ENCODE measurements around the gene ADGRA1.
"Not testable (repeated sequence)": the region's sequence is repeated elsewhere in the genome, so short reads cannot be mapped to it uniquely, and the experiment has no call there.

ADGRA1 gene

DNA sequence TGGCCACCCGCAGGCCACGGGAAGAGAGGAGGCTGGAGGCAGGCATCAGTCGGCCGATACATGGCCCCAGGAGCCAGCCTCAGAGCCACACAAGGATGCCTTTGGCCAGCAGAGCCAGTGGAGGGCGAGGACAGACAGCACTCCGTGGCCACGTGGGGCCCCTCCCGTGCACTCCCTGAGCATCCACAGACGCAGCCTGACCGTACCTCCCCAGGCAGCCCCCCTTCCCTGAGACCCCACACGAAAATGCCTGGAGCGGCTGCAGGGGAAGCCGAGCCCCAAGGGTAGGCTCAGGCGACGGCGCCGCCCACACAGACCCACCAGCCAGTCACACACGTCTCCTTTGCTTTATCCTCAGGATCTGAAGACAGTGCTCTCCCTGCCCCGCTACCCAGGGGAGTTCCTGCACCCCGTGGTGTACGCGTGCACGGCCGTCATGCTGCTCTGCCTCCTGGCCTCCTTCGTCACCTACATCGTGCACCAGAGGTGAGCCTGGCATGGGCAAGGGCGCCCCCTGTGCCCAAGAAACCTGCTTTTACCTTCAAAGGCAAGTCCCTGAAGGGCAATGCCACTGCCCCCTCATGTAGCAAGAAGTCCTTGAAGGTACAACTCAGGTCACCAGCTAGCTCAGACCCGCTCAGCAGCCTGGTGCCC is 9.0 kb downstream of the ADGRA1 start:
- no peak for DNase-seq (ENCODE audit: low spot score)

DNA sequence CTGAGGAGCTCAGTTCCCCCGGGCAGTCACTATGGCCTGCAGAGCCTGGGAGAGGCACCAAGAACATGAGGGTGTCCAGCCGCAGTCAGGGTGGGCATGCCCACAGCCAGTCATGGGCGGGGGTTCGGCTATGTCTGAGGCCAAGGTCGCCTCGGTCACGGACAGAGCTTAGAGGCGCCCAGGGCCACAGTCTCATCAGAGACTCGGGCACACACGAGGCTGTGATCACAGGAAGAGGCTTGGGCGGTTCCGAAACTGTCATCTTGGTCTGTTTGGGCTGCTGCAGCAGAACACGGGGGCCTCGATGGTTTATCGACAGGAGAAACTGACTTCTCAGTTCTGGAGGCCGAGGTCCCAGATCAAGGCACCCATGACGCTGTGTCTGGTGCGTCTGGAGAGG is 9.7 kb downstream of the ADGRA1 start:
- DNase-seq (ENCODE audit: low spot score) = no peak

DNA sequence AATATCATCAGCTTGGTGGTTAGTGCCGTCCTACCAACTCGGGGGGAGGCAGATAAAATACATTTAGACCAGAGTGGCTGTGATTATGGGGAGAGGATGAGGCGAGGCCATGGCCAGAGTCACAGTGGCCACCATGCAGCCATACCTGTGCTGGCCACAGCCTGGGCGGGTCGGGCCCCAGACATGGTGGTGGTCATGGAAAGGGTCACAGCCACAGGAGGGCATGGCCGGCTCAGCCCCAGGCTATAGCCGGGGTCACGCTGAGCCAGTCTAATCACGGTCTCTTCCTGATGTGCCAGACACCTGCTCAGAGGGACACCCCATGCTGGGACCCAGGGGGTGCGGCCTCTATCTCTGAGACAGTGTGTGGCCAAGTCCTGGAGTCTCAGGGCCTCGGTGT is 10.2 kb downstream of the ADGRA1 start:
- no peak for DNase-seq (ENCODE audit: low spot score)

DNA sequence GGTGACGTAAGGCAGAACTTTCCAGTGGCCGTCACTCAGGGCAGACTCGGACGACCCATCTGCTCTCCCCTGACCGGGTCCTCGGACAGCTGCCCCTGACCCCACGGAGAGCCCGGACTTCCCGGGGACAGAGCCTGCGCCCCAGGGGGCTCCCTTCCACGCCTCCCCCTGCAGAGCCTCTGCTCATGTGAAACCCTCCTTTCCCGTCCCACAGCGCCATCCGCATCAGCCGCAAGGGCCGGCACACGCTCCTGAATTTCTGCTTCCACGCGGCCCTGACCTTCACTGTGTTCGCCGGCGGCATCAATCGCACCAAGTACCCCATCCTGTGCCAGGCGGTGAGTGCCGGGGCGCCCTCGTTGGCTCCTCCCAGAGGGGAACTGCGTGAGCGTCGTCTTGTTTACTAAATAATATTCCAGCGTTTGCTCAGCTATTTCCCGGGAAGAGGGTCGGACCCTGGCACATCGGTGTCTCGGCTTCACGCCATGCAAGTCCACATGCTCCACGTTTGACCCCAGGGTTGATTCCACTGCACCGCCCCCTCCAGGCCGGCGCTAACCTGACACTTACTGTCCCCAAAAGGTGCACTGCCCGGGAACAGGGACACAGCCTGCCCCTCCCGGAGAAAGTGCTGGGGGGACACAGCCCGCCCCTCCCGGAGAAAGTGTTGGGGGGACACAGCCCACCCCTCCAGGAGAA is 10.9 kb downstream of the ADGRA1 start:
- no peak for DNase-seq (ENCODE audit: low spot score)

DNA sequence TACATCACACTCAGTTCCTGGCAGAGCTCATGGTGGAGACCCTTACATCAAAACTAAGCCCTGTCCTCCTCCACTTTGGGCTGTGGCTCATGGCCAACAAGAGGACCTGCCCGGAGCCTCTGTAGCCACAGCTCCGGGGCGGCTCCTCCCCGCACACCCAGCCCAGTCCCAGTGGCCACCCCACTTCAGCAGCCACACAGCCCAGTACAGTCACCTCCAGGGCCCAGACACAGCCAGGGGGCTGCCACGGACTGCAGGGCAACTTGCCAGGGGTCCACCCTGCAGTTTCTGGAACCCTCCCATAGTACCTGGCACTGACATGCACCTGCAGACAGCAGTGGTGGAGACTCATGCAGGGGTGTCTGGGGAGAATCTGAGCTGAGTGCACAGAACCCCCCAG is 11.8 kb downstream of the ADGRA1 start:
- DNase-seq (ENCODE audit: low spot score) = no peak

DNA sequence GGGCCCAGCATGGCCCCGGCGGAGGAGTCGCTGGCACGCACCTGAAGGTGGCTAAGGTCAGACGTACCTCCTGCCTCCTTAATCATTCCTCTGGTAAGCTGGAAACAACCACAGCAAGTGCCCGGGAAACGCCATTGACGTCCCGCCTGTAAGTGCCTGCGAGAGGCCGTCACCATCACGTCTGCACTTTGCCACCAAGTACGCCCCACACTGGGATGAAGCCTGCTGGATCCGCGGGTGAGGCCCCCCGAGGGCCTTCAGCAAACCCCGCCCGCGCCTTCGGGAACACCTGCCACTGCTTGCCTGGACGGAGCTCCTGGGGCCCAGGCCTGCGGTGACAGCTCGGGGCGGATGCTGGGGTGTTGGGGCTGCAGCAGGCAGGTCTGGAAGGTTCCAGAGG is 12.5 kb downstream of the ADGRA1 start:
- no peak for DNase-seq (ENCODE audit: low spot score)

DNA sequence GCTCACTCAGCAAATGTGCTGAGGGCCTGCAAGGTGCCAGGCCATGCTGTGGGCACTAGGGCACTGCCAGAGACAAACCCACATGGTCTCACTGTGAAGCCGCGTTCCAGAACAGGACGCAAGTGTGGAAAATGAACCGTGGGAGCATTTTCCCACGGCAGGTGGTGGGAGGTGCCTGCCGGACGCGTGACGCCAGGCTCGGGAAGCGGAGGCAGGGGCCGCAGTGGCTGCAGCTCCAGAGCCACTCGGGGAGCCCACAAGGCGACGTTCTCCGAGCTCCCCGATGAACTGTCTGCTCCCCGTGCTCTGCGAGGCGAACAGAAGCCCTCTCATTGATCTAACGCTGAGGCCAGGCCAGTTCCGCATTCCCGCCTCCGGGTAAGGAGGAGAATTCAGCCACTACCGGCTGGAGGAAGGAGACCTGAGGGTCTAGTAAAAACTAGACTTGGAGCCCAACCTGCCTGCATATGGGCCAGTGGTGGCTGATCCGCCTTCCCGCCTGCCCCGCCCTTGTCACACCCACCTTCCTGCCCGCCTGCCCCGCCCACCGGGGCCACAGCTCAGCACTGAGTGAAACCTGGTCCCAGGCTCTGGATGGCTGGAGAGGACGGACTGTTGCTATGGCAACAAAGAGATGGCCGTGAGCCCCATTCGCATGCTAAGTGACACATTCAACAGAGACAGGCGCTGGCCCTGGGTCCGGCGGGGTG is 13.1 kb downstream of the ADGRA1 start:
- DNase-seq (ENCODE audit: low spot score) = no peak

DNA sequence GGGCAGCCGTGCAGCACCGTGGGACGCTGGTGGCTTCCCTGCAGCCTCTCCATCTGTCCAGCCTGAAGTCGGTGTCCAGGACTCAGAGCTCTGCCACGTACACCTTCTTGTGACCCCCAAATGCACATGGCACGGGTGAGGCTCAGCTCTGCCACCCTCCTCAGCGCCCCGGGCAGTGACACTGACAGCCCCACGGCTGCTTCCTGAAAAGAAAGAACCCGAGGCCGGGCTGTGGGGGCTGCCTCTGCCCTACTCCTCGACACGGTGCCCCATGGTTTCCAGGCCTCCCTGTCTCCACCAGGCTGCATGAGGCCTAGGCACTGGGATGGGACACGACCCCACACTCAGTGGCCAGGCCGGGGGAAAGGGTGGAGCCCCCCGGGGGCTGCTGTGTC is 13.7 kb downstream of the ADGRA1 start:
- no peak for DNase-seq (ENCODE audit: low spot score)

DNA sequence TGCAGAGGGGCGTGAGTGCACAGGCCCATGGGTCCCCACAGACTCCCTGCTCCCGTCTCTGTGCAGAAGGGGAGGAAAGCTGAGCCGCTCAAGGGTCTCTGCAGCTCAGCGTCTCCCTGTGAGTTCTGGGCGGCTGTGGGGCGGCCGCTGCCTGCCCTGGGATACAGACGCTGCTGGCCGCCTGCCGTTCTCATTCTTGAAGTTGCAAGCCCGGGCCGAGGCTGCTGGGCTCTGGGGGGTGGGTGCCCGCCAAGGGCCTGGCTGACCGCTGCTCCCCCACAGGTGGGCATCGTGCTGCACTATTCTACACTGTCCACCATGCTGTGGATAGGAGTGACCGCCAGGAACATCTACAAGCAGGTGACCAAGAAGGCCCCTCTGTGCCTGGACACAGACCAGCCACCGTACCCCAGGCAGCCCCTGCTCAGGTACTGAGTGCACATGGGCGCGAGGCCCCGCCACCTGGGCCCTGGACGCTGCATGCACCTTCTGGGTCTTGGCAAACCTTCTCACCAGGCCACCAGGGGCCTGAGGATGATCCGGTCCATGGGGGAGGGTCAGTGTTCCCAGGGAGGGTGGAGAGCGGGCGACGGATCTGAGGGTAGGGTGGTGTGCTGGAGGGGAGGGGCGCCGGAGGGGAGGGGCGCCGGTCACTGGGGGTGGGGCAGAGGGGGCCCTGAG is 14.8 kb downstream of the ADGRA1 start:
- DNase-seq (ENCODE audit: low spot score) = no peak

DNA sequence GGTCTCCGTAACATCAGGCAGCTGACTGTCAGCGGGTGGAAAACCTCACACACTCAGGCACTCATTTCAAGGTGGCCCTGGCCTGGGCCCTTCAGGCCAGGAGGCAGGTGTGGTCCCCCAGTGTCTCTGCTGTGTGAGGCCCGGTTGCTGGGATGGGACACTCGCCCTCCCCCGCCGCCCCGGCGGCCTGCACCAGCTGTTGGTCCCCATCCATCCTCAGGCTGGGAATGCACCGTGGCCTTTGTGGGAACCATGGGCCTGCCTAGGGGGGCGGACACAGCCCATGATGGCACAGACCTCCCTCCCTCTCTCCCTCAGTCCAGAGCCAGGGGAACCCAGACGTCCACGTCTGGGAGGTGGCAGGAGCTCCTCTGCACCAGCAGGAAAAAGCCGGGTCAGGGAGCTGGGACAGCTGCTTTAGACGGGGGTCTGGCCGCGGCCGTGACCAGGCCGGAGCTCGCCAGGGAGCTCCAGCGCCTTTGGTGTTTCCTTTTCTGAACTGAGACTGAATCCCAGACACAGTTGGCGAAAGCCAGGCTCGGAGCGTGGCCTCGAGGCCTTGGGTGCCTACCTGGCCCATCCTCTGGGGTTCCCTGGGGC is 15.7 kb downstream of the ADGRA1 start:
- no peak for DNase-seq (ENCODE audit: low spot score)

DNA sequence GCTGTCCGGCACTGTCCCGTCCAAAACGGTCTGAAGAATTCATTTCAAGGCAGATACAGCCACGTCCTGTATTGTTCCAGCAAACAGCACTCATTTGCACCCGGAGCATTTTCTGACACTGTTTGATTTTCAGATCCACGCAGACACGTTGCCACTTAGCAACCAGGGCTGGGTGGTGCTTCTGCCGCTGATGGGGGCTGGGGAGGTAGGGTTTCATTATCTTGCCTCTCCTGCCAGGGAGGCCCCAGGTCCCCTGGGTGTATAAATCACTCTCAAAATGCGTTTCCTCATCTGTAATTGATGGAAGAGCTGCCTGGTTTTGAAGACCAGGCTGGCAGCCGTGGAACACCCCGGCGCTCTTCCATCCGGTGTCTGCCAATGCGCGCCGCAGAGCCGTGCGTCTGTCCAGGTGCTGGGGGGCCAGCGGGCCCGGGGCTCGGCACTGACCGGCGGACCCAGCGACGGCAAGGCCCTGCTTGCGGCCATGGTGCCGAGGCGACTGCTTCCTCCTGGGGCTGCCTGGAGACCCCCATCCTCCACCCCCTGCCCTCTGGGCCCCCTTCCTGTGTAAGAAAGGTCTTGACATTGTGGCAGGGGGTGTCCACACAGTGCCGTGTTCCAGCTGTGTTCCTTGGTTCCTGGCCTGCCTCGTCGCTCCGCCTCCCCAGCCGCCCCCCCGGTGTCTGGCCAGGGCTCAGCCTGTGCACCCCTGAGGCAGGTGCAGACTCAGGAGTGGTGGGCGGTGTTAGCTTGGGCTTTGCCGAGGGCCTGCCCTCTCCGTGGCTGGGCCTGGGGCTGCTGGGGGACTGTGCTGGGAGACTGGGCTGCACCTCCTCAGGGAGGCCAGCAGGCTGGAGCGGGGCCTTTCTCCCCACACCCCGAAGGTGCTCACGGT is 16.6 kb downstream of the ADGRA1 start:
- no peak for DNase-seq (ENCODE audit: low spot score)

DNA sequence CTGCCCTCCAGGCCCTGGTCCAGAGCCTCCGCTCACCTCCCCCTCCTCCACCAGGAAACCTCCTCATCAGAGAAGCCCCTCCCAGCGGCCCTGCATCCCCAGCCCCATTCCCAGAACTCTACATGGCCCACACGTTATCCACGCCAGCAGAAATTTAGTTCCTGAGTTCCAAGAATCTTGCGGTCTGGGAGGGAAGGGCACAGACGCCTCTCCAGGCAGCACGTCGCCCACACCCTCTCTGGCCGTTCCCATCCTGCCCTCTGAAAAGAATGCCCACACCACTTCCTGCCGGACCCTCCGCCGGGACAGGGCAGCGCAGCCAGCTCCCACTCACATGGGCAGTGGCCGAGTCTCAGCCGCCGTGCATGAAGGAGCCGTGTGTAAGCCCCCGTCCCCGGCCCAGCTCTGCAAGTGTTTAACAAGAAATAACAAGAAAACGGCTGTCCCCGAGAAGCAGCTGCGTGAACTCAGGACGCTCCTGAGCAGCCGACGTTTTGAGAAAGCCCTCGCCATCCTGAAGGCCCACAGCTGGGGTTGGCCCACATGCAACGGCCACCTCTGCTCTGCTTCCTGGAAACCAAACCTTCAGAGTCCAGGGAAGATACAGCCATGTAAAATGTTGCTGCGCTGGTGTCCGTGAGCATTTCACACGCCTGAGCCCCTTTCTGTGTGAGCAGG is 17.4 kb downstream of the ADGRA1 start:
- no peak for DNase-seq (ENCODE audit: low spot score)

DNA sequence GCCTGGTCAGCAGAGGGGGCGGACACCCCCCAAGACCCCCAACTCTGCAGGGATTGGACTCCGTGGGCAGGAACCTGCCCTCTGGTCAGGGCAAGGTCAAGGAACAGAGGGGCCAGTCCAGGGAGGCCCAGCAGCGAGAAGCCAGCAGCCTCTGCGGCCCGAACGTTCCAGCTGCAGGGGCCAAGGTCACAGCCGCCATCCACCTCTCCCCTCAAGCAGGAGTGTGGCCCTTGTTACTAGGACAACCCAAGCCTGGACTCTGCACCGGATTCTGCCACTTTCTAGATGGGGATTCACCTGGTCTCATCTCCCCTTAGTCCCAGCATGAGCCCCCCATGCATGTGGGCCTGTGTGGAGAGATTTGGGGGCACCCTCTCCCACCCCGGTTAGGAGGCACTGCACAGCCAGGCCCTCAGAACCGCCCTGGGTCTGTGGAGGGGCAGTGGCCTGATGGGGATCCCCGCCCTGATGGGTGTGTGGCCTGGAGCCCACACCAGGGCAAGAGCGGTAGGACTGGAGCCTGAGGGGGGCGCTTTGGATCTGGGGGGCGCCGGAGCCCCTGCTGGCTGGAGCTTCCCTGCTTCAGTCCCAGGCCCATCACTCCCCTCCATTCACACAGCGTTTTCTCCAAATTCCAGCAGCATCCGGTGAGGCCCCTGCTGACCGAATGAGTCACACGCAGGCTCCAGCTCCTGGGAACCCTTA is 18.1 kb downstream of the ADGRA1 start:
- no peak for DNase-seq (ENCODE audit: low spot score)

DNA sequence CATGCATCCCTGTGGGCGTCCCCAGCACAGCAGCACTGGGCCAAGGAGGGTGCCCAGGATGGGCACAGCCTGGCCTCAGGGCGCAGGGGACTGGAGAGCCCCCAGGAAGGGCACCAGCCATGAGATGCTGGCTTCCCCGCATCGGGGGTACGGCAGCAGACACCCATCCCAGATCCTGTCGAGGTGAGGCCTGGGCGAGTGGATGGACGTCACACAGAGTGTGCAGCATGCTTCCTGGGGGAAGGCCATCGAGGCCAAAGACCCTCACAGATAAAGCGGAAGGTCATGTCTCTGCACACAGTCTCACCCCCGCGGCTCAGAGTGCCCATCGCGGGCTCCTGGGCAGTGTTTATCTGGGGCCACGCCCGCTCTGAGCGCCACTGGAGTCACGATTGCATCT is 18.8 kb downstream of the ADGRA1 start:
- no peak for DNase-seq (ENCODE audit: low spot score)

DNA sequence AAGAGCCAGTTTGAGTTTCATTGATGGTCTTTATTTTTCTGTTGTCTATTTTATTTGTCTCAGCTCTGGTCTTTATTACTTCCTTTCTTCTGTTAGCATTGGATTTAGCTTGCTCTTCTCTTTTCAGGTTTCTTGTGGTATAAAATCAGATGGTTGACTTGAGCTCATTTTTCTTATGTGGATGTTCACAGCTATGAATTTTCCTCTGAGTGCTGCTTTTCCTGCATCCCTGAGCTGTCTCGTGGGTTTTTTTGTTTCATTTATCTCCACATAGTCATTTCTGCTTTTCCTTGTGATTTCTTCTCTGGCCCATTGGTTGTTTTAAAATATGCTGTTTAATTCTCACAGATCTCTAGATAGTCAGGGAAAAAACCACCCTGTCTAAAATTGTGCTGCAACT is 19.7 kb downstream of the ADGRA1 start:
- no peak for DNase-seq (ENCODE audit: low spot score)

DNA sequence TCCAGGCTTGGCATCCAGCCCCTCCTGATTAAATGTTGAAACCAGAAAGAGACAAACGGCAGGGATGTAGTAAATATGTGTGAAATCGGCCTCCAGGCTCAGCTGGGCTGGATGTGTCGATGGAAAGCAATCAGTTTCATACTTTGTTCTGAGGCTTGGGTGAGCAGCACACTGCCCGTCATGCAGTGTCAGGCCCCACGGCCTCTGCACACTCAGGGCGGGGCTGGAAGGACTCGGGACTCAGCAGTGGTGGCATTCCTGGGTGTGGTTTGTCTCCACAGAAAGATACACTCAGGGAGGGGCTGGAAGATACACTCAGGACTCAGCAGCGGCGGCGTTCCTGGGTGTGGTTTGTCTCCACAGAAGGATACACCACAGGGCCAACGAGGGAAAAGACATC is 22.0 kb downstream of the ADGRA1 start:
- no peak for DNase-seq (ENCODE audit: low spot score)

DNA sequence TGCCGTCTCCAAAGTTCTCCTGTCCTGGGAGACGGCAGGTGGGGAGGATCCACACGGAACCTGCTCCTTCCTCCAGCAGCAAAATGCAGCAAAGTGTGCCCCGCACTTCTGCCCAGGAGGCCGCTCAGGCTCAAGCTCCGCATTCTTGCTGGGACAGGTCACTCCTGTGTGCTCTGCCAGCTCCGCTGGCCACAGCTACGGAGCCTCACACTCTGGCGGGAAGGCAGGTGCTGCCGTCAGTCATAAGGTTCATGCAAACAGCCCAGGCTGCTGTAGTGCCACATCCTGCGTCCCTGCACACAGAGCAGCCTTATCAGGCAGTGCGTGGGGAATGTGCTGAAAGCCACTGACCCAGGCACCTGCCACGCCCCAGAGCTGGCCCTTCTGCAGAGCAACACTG is 22.4 kb downstream of the ADGRA1 start:
- DNase-seq (ENCODE audit: low spot score) = no peak

DNA sequence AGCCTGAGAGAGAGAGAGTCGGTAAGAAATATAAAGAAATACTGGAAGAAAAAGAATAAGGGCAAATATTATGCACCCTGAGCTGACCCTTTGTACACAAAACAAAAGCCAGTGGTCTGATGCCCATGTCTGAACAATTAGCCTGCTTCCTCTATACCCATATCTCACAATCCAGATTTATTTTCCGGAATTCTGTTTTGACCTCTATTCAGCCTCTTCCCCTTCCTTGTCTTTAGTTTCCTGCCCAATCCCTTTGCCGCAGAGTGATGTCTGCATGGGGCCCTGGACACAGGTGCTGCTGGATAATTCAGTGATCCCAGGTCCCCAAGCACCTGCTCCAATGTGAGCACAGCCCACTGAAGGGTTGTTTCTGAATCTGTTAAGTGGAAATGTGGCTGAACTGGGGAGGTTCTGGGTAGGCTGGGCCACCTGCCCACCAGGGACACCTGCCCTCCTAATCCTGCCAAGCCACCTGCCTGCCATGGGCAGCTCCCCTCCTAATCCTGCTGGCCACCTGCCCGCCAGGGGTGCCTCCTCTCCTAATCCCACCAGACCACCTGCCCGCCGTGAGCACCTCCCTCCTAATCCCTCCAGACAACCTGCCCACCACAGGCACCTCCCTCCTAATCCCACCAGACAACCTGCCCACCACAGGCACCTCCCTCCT is 23.0 kb downstream of the ADGRA1 start:
- no peak for DNase-seq (ENCODE audit: low spot score)

DNA sequence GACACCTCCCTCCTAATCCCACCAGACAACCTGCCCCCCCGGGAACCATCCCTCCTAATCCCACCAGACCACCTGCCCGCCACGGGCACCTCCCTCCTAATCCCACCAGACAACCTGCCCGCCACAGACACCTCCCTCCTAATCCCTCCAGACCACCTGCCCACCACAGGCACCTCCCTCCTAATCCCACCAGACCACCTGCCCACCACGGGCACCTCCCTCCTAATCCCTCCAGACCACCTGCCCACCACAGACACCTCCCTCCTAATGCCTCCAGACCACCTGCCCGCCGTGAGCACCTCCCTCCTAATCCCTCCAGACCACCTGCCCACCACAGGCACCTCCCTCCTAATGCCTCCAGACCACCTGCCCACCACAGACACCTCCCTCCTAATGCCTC is 23.9 kb downstream of the ADGRA1 start:
- DNase-seq (ENCODE audit: low spot score) = not testable (repeated sequence)

Data from CD4-positive, alpha-beta T cell treated with Interleukin-2 at 100 ng/mL for 4 hours (primary cell).